GM23338 (cell line): ENCODE measurements around the gene RNF213. TPM values are rescaled to one million over a fixed set of nuclear protein-coding genes. Genes with fewer than 3 reads are reported as not detected.

Experiments used
- ATAC-seq: fragments of 200-7000 bp; cut with Tn5 transposase; 3 replicates; pipeline ENCODE4 v1.9.1; 2020
- DNase-seq: peaks from one replicate; pipeline ENCODE4 v3.0.0-alpha.2; 2015; ENCODE audit warnings: low spot score
- H2AFZ ChIP-seq: fragments of 200-600 bp; sonication (generic); 2 replicates; pipeline ENCODE4 v1.8.0; 2016; ENCODE audit warnings: antibody characterized with exemption, mild to moderate bottlenecking, moderate library complexity
- H3F3A ChIP-seq: fragments of 200-600 bp; sonication (generic); replicated peaks from 2 replicates; pipeline ENCODE4 v1.8.0; 2017; ENCODE audit warnings: antibody characterized with exemption, mixed run types, low read depth
- H3K27ac ChIP-seq: fragments of 200-600 bp; sonication (generic); 2 replicates; pipeline ENCODE4 v1.6.1; 2016; ENCODE audit warnings: low read depth
- H3K27me3 ChIP-seq: fragments of 200-600 bp; sonication (generic); 2 replicates; pipeline ENCODE4 v1.8.0; 2016; ENCODE audit warnings: mild to moderate bottlenecking, mixed run types, moderate library complexity; ENCODE audit not compliant: insufficient read depth
- H3K36me3 ChIP-seq: fragments of 200-600 bp; sonication (generic); 2 replicates; pipeline ENCODE4 v1.8.0; 2016; ENCODE audit warnings: mild to moderate bottlenecking; ENCODE audit not compliant: insufficient read depth
- H3K4me1 ChIP-seq: fragments of 200-600 bp; sonication (generic); 2 replicates; pipeline ENCODE4 v1.8.0; 2016; ENCODE audit warnings: mild to moderate bottlenecking, moderate library complexity; ENCODE audit not compliant: insufficient read depth
- H3K4me2 ChIP-seq: fragments of 200-600 bp; sonication (generic); 2 replicates; pipeline ENCODE4 v1.7.1; 2017; ENCODE audit warnings: mixed run types
- H3K4me3 ChIP-seq: fragments of 200-600 bp; sonication (generic); 2 replicates; pipeline ENCODE4 v1.6.1; 2016; ENCODE audit warnings: mixed run types
- H3K79me2 ChIP-seq: fragments of 200-600 bp; sonication (generic); replicated peaks from 2 replicates; pipeline ENCODE4 v1.8.0; 2017; ENCODE audit warnings: mild to moderate bottlenecking; ENCODE audit not compliant: insufficient read depth
- H3K9me2 ChIP-seq: fragments of 200-600 bp; sonication (generic); 2 replicates; pipeline ENCODE4 v1.8.0; 2017; ENCODE audit not compliant: insufficient read depth
- H4K20me1 ChIP-seq: fragments of 200-600 bp; sonication (generic); replicated peaks from 2 replicates; pipeline ENCODE4 v1.8.0; 2017; ENCODE audit warnings: mild to moderate bottlenecking; ENCODE audit not compliant: insufficient read depth
- H3K27ac Mint-ChIP-seq: 2 replicates; pipeline ENCODE4 v1.8.0; 2020; ENCODE audit warnings: inconsistent platforms, mild to moderate bottlenecking, moderate library complexity, mixed read lengths
- H3K27me3 Mint-ChIP-seq: 3 replicates; pipeline ENCODE4 v1.8.0; 2022; ENCODE audit warnings: low read depth, mild to moderate bottlenecking, moderate library complexity, mixed read lengths, inconsistent platforms; ENCODE audit not compliant: insufficient read depth, poor library complexity
- H3K36me3 Mint-ChIP-seq: 3 replicates; pipeline ENCODE4 v1.8.0; 2021; ENCODE audit warnings: low read depth, mild to moderate bottlenecking, inconsistent platforms, moderate library complexity, mixed read lengths
- H3K4me1 Mint-ChIP-seq: 3 replicates; pipeline ENCODE4 v1.8.0; 2020; ENCODE audit warnings: mild to moderate bottlenecking, inconsistent platforms, mixed read lengths
- H3K4me3 Mint-ChIP-seq: 3 replicates; pipeline ENCODE4 v1.8.0; 2021; ENCODE audit warnings: moderate library complexity, mild to moderate bottlenecking, inconsistent platforms, mixed read lengths
- H3K9me3 Mint-ChIP-seq: 3 replicates; pipeline ENCODE4 v1.8.0; 2020; ENCODE audit warnings: moderate library complexity, mild to moderate bottlenecking, inconsistent platforms, mixed read lengths
- CREB1 ChIP-seq: fragments of 250-450 bp; sonication (Bioruptor Pico); IDR thresholded peaks from 2 replicates; pipeline ENCODE4 v1.5.0; 2020; ENCODE audit warnings: low read depth, mild to moderate bottlenecking, moderate library complexity
- EZH2phosphoT487 ChIP-seq: fragments of 200-600 bp; sonication (generic); IDR thresholded peaks from one replicate; pipeline ENCODE4 v1.8.1; 2018; ENCODE audit warnings: antibody characterized with exemption; ENCODE audit not compliant: unreplicated experiment
- ZNF114 ChIP-seq: fragments of 250-450 bp; sonication (Bioruptor Pico); IDR thresholded peaks from 2 replicates; pipeline ENCODE4 v1.5.0; 2020; ENCODE audit warnings: mild to moderate bottlenecking, moderate library complexity
- polyA plus RNA-seq: library from polyadenylated mRNA; unstranded; fragments of >200 nt; fragmentation: Nextera tagmentation; extraction: Ambion mirVana; gene quantifications from 2 replicates; pipeline ENCODE4 v1.2.1, GENCODE V29; 2016
- total RNA-seq: library from RNA; depleted of rRNA; stranded (reverse); fragments of >200 nt; shearing (Covaris generic); gene quantifications from 2 replicates; pipeline ENCODE4 v1.2.3, GENCODE V29; 2014
- TF ChIP-seq, protein P1 (sequence below): fragments of 250-450 bp; sonication (Bioruptor Pico); IDR thresholded peaks from 2 replicates; pipeline ENCODE4 v1.5.0; 2020; ENCODE audit warnings: mild to moderate bottlenecking, moderate library complexity
- TF ChIP-seq, protein P2 (sequence below): IDR thresholded peaks from 2 replicates; pipeline ENCODE4 v1.6.1; 2016; ENCODE audit warnings: antibody characterized with exemption

Gene RNF213
- total and polyA plus RNA-seq, 2 experiments from 2014 or later, result 21.2 to 67.2 TPM

- Histone ChIP-seq H3K27me3 (no peaks in the 10 kb centered on the region), H3K79me2 (no peaks in the 10 kb centered on the region), H2AFZ (no peak overlapping the region), H3K4me2 (no peak overlapping the region), H3K4me3 (no peak overlapping the region), H3K36me3 (no peaks in the 10 kb centered on the region), H3K4me1 (no peaks in the 10 kb centered on the region), H4K20me1 (no peaks in the 10 kb centered on the region; the same call in 1 of the 2 replicates), H3F3A (no peaks in the 10 kb centered on the region), H3K9me2 (no peaks in the 10 kb centered on the region), H3K27ac (no peak overlapping the region)
- H3K27me3 Mint-ChIP-seq, result peaks cover 11% of the 10 kb centered on the region
- DNase-seq, result no peak
- TF ChIP-seq ZNF114 (CRISPR knock-in tag) (no peak), EZH2phosphoT487 (no peak), CREB1 (CRISPR knock-in tag) (no peak)
- TF ChIP-seq, protein P1, sequence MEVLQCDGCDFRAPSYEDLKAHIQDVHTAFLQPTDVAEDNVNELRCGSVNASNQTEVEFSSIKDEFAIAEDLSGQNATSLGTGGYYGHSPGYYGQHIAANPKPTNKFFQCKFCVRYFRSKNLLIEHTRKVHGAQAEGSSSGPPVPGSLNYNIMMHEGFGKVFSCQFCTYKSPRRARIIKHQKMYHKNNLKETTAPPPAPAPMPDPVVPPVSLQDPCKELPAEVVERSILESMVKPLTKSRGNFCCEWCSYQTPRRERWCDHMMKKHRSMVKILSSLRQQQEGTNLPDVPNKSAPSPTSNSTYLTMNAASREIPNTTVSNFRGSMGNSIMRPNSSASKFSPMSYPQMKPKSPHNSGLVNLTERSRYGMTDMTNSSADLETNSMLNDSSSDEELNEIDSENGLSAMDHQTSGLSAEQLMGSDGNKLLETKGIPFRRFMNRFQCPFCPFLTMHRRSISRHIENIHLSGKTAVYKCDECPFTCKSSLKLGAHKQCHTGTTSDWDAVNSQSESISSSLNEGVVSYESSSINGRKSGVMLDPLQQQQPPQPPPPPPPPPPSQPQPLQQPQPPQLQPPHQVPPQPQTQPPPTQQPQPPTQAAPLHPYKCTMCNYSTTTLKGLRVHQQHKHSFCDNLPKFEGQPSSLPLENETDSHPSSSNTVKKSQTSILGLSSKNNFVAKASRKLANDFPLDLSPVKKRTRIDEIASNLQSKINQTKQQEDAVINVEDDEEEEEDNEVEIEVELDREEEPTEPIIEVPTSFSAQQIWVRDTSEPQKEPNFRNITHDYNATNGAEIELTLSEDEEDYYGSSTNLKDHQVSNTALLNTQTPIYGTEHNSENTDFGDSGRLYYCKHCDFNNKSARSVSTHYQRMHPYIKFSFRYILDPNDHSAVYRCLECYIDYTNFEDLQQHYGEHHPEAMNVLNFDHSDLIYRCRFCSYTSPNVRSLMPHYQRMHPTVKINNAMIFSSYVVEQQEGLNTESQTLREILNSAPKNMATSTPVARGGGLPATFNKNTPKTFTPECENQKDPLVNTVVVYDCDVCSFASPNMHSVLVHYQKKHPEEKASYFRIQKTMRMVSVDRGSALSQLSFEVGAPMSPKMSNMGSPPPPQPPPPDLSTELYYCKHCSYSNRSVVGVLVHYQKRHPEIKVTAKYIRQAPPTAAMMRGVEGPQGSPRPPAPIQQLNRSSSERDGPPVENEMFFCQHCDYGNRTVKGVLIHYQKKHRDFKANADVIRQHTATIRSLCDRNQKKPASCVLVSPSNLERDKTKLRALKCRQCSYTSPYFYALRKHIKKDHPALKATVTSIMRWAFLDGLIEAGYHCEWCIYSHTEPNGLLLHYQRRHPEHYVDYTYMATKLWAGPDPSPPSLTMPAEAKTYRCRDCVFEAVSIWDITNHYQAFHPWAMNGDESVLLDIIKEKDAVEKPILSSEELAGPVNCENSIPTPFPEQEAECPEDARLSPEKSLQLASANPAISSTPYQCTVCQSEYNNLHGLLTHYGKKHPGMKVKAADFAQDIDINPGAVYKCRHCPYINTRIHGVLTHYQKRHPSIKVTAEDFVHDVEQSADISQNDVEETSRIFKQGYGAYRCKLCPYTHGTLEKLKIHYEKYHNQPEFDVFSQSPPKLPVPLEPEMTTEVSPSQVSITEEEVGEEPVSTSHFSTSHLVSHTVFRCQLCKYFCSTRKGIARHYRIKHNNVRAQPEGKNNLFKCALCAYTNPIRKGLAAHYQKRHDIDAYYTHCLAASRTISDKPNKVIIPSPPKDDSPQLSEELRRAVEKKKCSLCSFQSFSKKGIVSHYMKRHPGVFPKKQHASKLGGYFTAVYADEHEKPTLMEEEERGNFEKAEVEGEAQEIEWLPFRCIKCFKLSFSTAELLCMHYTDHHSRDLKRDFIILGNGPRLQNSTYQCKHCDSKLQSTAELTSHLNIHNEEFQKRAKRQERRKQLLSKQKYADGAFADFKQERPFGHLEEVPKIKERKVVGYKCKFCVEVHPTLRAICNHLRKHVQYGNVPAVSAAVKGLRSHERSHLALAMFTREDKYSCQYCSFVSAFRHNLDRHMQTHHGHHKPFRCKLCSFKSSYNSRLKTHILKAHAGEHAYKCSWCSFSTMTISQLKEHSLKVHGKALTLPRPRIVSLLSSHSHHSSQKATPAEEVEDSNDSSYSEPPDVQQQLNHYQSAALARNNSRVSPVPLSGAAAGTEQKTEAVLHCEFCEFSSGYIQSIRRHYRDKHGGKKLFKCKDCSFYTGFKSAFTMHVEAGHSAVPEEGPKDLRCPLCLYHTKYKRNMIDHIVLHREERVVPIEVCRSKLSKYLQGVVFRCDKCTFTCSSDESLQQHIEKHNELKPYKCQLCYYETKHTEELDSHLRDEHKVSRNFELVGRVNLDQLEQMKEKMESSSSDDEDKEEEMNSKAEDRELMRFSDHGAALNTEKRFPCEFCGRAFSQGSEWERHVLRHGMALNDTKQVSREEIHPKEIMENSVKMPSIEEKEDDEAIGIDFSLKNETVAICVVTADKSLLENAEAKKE (CRISPR knock-in tag), result no peak
- TF ChIP-seq, protein P2, sequence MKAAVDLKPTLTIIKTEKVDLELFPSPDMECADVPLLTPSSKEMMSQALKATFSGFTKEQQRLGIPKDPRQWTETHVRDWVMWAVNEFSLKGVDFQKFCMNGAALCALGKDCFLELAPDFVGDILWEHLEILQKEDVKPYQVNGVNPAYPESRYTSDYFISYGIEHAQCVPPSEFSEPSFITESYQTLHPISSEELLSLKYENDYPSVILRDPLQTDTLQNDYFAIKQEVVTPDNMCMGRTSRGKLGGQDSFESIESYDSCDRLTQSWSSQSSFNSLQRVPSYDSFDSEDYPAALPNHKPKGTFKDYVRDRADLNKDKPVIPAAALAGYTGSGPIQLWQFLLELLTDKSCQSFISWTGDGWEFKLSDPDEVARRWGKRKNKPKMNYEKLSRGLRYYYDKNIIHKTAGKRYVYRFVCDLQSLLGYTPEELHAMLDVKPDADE, result no peak
- H3K4me3 Mint-ChIP-seq, result no peak overlapping the region
- H3K36me3 Mint-ChIP-seq, result no peaks in the 10 kb centered on the region; the same call in 2 of the 3 replicates
- H3K4me1 Mint-ChIP-seq, result peaks cover 4% of the 10 kb centered on the region; the same call in 2 of the 3 replicates
- no peak for ATAC-seq
- peaks cover 2% of the 10 kb centered on the region; the same call in 1 of the 3 replicates for H3K9me3 Mint-ChIP-seq
- H3K27ac Mint-ChIP-seq, result no peak overlapping the region
These were observed 170.9 kb downstream of the RNF213 start for GRCh38 chr17:80431246-80432195.
